ENCODE data around the gene SLC7A6OS. TPM values are rescaled to one million over a fixed set of nuclear protein-coding genes. Genes with fewer than 3 reads are reported as not detected.

Gene SLC7A6OS
- total and polyA plus RNA-seq, 2 experiments from 2014 or later = 16.4 to 17.9 TPM

- TF ChIP-seq ZNF462 (CRISPR knock-in tag; IDR thresholded peaks at IDR 0.05) = no peak
- no peak for TF ChIP-seq REST (IDR thresholded peaks at IDR 0.05; ENCODE audit: unreplicated experiment)
Measured at GRCh38 chr16:68324336-68324735, 13.6 kb upstream of the SLC7A6OS start (continued).

DNA sequence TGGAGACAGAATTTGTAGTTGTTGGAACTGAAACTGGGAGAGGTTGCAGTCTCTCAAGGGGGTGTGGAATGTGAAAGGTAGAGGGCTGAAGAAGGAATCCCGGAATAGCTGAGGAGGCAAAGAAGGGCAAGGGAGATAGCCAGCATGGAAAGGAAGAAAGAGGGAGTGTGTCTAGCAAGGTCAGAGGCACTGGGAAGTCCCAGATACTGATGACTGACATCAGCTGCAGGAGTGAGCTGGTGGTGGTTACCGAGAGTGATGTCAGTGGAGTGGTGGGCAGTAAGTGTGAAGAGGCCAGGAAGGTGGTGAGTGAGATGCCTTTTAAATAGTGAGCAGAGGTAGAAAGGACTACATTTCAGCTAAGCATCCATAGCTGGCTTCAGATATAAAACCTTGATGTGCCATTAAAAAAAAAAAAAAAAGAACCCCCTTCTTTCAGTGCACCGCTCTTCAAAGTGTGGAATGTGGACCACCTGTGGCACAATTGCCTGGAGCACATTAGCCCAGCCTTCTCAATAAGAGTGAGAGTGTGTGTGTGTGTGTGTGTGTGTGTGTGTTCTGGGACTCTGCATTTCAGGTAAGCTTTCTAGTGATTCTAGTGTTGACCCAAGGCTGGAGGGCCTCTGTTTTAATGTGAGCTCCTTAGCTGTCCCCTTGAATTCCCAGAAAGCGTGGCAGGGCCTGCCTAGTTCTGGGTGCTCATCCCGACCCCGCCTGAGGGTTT, 8.6 kb upstream of the SLC7A6OS start:
- Mint-ChIP-seq H3K36me3 (ENCODE audit: low read depth) (peaks cover 49% of the 10 kb centered on the region), H3K4me3 (no peak overlapping the region), H3K4me1 (peaks cover 7% of the 10 kb centered on the region; the same call in 2 of the 3 replicates), H3K27ac (no peak overlapping the region), H3K27me3 (ENCODE audit: insufficient read depth, low read depth, poor library complexity) (peaks cover 11% of the 10 kb centered on the region), H3K9me3 (no peaks in the 10 kb centered on the region)
- 0 out of 2 replicates have a peak, but pooled peaks cover 3% of the 10 kb centered on the region for H3K36me3 ChIP-seq (ENCODE audit: insufficient read depth)
- 0 out of 2 replicates have a peak, but pooled peaks cover 10% of the 10 kb centered on the region for H3K4me1 ChIP-seq (ENCODE audit: insufficient read depth)
- DNase-seq (ENCODE audit: low spot score) (no peak), ATAC-seq (no peak)
- H3F3A ChIP-seq (replicated peaks; ENCODE audit: low read depth) = no peaks in the 10 kb centered on the region
- H2AFZ ChIP-seq = no peak overlapping the region
- H3K79me2 ChIP-seq (replicated peaks; ENCODE audit: insufficient read depth) = peaks cover 6% of the 10 kb centered on the region
- no peak overlapping the region for H3K27ac ChIP-seq (ENCODE audit: low read depth)
- no peaks in the 10 kb centered on the region for H3K9me2 ChIP-seq (ENCODE audit: insufficient read depth)
- H3K4me3 ChIP-seq = no peak overlapping the region
- peaks cover 5% of the 10 kb centered on the region; the same call in 1 of the 2 replicates for H4K20me1 ChIP-seq (replicated peaks; ENCODE audit: insufficient read depth)
- H3K4me2 ChIP-seq = no peak overlapping the region
- H3K27me3 ChIP-seq (ENCODE audit: insufficient read depth) = no peaks in the 10 kb centered on the region
- TF ChIP-seq ZNF114 (CRISPR knock-in tag; IDR thresholded peaks at IDR 0.05) = no peak
- no peak for TF ChIP-seq ZNF462 (CRISPR knock-in tag; IDR thresholded peaks at IDR 0.05)
